Measurements from ENCODE around the gene GOLPH3L. TPM values are rescaled to one million over a fixed set of nuclear protein-coding genes. Genes with fewer than 3 reads are reported as not detected.

GOLPH3L gene
- total and polyA plus RNA-seq, 7 donors: 18.1 to 66.6 (median 26.5) TPM

GRCh38 chr1:150703427-150703826 lies 6.5 kb upstream of the GOLPH3L start:
- no peaks in the 10 kb centered on the region for H3K27me3 ChIP-seq
- no peaks in the 10 kb centered on the region for H3K9me3 ChIP-seq
- intact Hi-C loops (cut with DNase I): no loop called here
- TF ChIP-seq POLR2A (IDR thresholded peaks at IDR 0.05) (no peak), POLR2AphosphoS5 (IDR thresholded peaks at IDR 0.05) (no peak), EP300 (IDR thresholded peaks at IDR 0.05) (no peak)
- TF ChIP-seq, protein P1, sequence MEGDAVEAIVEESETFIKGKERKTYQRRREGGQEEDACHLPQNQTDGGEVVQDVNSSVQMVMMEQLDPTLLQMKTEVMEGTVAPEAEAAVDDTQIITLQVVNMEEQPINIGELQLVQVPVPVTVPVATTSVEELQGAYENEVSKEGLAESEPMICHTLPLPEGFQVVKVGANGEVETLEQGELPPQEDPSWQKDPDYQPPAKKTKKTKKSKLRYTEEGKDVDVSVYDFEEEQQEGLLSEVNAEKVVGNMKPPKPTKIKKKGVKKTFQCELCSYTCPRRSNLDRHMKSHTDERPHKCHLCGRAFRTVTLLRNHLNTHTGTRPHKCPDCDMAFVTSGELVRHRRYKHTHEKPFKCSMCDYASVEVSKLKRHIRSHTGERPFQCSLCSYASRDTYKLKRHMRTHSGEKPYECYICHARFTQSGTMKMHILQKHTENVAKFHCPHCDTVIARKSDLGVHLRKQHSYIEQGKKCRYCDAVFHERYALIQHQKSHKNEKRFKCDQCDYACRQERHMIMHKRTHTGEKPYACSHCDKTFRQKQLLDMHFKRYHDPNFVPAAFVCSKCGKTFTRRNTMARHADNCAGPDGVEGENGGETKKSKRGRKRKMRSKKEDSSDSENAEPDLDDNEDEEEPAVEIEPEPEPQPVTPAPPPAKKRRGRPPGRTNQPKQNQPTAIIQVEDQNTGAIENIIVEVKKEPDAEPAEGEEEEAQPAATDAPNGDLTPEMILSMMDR (IDR thresholded peaks at IDR 0.05): no peak
- no peak overlapping the region for H3K4me3 ChIP-seq
- H3K4me1 ChIP-seq: no peaks in the 10 kb centered on the region
- DNase-seq: no peak
- H3K36me3 ChIP-seq: no peaks in the 10 kb centered on the region
- H3K27ac ChIP-seq: no peak overlapping the region

DNA sequence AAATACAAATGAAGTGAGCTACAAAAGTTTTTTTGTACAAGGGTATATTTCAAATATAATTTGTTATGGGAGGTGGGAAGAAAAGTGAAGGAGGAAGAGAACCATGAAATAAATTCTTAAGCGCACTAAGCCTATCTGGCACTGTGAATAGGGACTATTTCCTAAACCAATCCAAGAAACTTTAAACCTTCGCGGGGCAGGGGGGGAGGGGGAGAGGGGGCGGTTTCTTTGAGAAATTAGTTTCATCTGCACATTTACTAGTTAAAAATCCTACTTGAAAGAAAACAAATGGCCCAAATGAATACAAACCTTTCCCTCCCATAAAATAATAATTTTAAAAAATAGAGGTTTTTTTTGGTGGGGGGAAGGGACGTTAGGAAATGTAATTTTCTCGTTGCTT lies 364 bp downstream of the GOLPH3L start:
- Histone ChIP-seq H3K9me3 (no peaks in the 10 kb centered on the region), H3K4me1 (peaks cover 0 to 24% (median 6%) of the 10 kb centered on the region in 4 donors), H3K4me3 (peak overlapping the region; percentile 60 to 73 (median 64)), H3K27me3 (no peaks in the 10 kb centered on the region), H3K36me3 (peaks cover 4 to 33% (median 7%) of the 10 kb centered on the region in 4 donors), H3K27ac (peak overlapping the region; percentile 79 to 80 (median 79))
- TF ChIP-seq POLR2A (IDR thresholded peaks at IDR 0.05) (no peak), POLR2AphosphoS5 (IDR thresholded peaks at IDR 0.05) (no peak), EP300 (IDR thresholded peaks at IDR 0.05) (no peak)
- TF ChIP-seq, protein P1 (IDR thresholded peaks at IDR 0.05): no peak
- intact Hi-C loops (cut with DNase I): loop anchor here (5.0 to 10.0 kb wide), 3 partner anchors 64 to 228 kb away; partner anchors contain the start of gene SETDB1
- WGBS, 2 donors: 0% methylated on average over 6 of the region's 6 CpGs
- DNase-seq: no peak

DNA sequence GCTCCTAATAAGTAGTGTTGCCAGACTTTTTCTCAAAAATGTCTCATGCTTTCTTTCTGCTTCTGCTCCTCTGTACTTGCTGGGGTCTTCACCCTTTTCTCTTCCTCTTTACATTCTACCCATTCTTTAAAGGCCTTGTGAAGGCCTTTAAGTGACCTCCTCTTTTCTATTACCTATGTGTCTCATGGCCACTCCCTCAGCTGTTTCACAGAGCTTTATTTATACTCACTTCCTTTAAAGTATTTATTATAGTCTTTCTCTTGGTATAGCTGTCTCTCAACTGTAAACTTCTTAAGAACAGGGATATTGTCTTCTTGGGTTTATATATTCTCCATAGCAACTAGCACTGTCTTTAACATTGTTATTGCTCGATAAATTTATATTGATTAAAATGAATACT lies 792 bp downstream of the GOLPH3L start:
- Histone ChIP-seq H3K4me1 (peaks cover 0 to 24% (median 6%) of the 10 kb centered on the region in 4 donors), H3K36me3 (peaks cover 4 to 38% (median 9%) of the 10 kb centered on the region in 4 donors), H3K27ac (peak overlapping the region; percentile 79 to 80 (median 79)), H3K4me3 (peak overlapping the region in 3 of 4 donors; percentile 61 to 73 (median 67)), H3K27me3 (no peaks in the 10 kb centered on the region), H3K9me3 (no peaks in the 10 kb centered on the region)
- TF ChIP-seq POLR2A (IDR thresholded peaks at IDR 0.05) (no peak), EP300 (IDR thresholded peaks at IDR 0.05) (no peak), POLR2AphosphoS5 (IDR thresholded peaks at IDR 0.05) (no peak)
- TF ChIP-seq, protein P1 (IDR thresholded peaks at IDR 0.05): no peak
- 4 to 25% methylated on average over 1 of the region's 1 CpG for WGBS, 2 donors
- DNase-seq: no peak
- intact Hi-C loops (cut with DNase I): loop anchor here (5.0 to 10.0 kb wide), 3 partner anchors 64 to 229 kb away; partner anchors contain the start of gene SETDB1

DNA sequence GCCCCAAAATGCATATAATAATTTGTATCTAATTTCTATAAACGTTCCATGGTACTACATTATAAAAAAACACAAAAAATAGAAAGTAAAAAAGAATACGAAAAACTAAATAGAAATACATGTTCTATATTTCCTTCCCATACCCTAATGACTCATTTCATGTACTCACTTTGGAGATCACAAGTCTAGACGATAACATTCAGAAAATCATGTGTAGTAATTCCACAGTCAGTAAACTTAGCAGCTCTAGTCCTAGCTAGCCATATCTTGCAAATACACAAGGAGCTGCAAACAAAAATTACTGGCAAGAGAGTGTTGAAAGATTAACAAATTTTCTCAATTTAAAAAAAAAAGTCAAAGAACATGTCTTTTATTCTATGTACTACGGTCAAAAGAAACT lies 1.4 kb downstream of the GOLPH3L start:
- intact Hi-C loops (cut with DNase I): loop anchor here (5.0 to 10.0 kb wide), 3 partner anchors 63 to 229 kb away; partner anchors contain the start of gene SETDB1
- no peak for TF ChIP-seq POLR2A (IDR thresholded peaks at IDR 0.05)
- TF ChIP-seq EP300 (IDR thresholded peaks at IDR 0.05): no peak
- TF ChIP-seq, protein P1 (IDR thresholded peaks at IDR 0.05): no peak
- TF ChIP-seq POLR2AphosphoS5 (IDR thresholded peaks at IDR 0.05): no peak
- Histone ChIP-seq H3K27ac (no peak overlapping the region), H3K4me3 (no peak overlapping the region), H3K9me3 (no peaks in the 10 kb centered on the region), H3K36me3 (peaks cover 4 to 41% (median 12%) of the 10 kb centered on the region in 4 donors), H3K27me3 (no peaks in the 10 kb centered on the region), H3K4me1 (peaks cover 0 to 24% (median 6%) of the 10 kb centered on the region in 4 donors)
- 21 to 64% methylated on average over 4 of the region's 4 CpGs for WGBS, 2 donors
- no peak for DNase-seq

Data from sigmoid colon (tissue), 7 donors.